ENCODE measurements around the gene UFC1.

UFC1 gene

DNA sequence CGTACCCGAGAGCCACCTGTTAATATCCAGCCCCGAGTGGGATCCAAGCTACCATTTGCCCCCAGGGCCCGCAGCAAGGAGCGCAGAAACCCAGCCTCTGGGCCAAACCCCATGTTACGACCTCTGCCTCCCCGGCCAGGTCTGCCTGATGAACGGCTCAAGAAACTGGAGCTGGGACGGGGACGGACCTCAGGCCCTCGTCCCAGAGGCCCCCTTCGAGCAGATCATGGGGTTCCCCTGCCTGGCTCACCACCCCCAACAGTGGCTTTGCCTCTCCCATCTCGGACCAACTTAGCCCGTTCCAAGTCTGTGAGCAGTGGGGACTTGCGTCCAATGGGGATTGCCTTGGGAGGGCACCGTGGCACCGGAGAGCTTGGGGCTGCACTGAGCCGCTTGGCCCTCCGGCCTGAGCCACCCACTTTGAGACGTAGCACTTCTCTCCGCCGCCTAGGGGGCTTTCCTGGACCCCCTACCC lies 6.9 kb downstream of the UFC1 start:
- 93 to 97% methylated on average over 20 to 22 of the region's 22 CpGs for WGBS, 2 experiments (ENCODE audit: insufficient coverage in 2 of 2)
- Histone ChIP-seq H3K4me1 (ENCODE audit: control insufficient read depth, insufficient read depth, low read length, poor library complexity, severe bottlenecking) (peaks cover 11% of the 10 kb centered on the region), H3K9me3 (ENCODE audit: control insufficient read depth, low read length) (no peaks in the 10 kb centered on the region), H3K36me3 (ENCODE audit: control insufficient read depth, insufficient read depth, low read length) (peaks cover 62% of the 10 kb centered on the region), H3K4me3 (ENCODE audit: extremely low read depth, insufficient read depth, low read length, poor library complexity, severe bottlenecking) (peak overlapping the region; percentile 82), H3K27ac (ENCODE audit: low read depth, low read length, severe bottlenecking) (no peak overlapping the region)

GRCh38 chr1:161161652-161162051 lies 7.9 kb downstream of the UFC1 start:
- 91 to 92% methylated on average over 4 to 5 of the region's 5 CpGs for WGBS, 2 experiments (ENCODE audit: insufficient coverage in 2 of 2)

DNA sequence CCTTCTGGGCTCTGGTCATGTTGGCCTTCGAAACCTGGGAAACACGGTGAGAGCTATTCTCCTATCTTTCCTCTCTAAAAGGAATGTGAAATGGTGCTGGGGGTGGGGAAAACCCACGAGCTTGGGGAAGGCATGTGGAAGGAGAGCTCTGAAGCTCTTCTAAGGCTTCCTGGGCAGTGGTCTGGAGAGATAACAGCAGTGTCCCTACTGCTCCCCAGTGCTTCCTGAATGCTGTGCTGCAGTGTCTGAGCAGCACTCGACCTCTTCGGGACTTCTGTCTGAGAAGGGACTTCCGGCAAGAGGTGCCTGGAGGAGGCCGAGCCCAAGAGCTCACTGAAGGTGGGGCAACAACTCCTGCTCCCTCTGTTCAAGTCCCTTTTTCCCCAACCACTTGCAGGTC lies 8.3 kb downstream of the UFC1 start:
- peaks cover 55% of the 10 kb centered on the region for H3K36me3 ChIP-seq (ENCODE audit: control insufficient read depth, insufficient read depth, low read length)
- 88 to 90% methylated on average over 4 to 5 of the region's 7 CpGs for WGBS, 2 experiments (ENCODE audit: insufficient coverage in 2 of 2)
- H3K4me1 ChIP-seq (ENCODE audit: control insufficient read depth, insufficient read depth, low read length, poor library complexity, severe bottlenecking), result peaks cover 11% of the 10 kb centered on the region
- peak overlapping the region; percentile 31 for H3K27ac ChIP-seq (ENCODE audit: low read depth, low read length, severe bottlenecking)
- no peak overlapping the region for H3K4me3 ChIP-seq (ENCODE audit: extremely low read depth, insufficient read depth, low read length, poor library complexity, severe bottlenecking)
- no peaks in the 10 kb centered on the region for H3K9me3 ChIP-seq (ENCODE audit: control insufficient read depth, low read length)

More at GRCh38 chr1:161161652-161162051, 7.9 kb downstream of the UFC1 start:
- no peaks in the 10 kb centered on the region for H3K9me3 ChIP-seq (ENCODE audit: control insufficient read depth, low read length)
- H3K4me1 ChIP-seq (ENCODE audit: control insufficient read depth, insufficient read depth, low read length, poor library complexity, severe bottlenecking), result peaks cover 11% of the 10 kb centered on the region
- H3K27ac ChIP-seq (ENCODE audit: low read depth, low read length, severe bottlenecking), result peak overlapping the region; percentile 31
- no peak overlapping the region for H3K4me3 ChIP-seq (ENCODE audit: extremely low read depth, insufficient read depth, low read length, poor library complexity, severe bottlenecking)
- H3K36me3 ChIP-seq (ENCODE audit: control insufficient read depth, insufficient read depth, low read length), result peaks cover 59% of the 10 kb centered on the region

- Histone ChIP-seq H3K4me1 (ENCODE audit: control insufficient read depth, insufficient read depth, low read length, poor library complexity, severe bottlenecking) (peaks cover 11% of the 10 kb centered on the region), H3K27ac (ENCODE audit: low read depth, low read length, severe bottlenecking) (no peak overlapping the region), H3K4me3 (ENCODE audit: extremely low read depth, insufficient read depth, low read length, poor library complexity, severe bottlenecking) (no peak overlapping the region), H3K9me3 (ENCODE audit: control insufficient read depth, low read length) (no peaks in the 10 kb centered on the region), H3K36me3 (ENCODE audit: control insufficient read depth, insufficient read depth, low read length) (peaks cover 48% of the 10 kb centered on the region)
- WGBS, 2 experiments (ENCODE audit: insufficient coverage in 2 of 2), result 100% methylated on average over 6 to 8 of the region's 10 CpGs
Measured at GRCh38 chr1:161162806-161163205, 9.0 kb downstream of the UFC1 start.

DNA sequence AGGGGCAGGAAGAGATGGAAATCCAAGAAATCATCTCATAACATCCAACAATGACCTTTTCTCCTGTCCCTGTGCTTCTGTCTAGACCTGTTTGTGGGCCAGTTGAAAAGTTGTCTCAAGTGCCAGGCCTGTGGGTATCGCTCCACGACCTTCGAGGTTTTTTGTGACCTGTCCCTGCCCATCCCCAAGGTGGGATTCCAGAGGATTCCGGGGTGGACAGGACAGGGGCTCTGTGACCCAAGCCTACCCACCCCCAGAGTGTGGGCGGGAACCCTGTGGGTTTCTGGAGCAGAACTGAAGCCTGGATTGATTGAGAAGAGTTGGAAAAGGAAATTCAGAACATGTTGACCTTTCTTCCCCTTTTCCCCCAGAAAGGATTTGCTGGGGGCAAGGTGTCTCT lies 10.0 kb downstream of the UFC1 start:
- Histone ChIP-seq H3K36me3 (ENCODE audit: control insufficient read depth, insufficient read depth, low read length) (peaks cover 42% of the 10 kb centered on the region), H3K9me3 (ENCODE audit: control insufficient read depth, low read length) (no peaks in the 10 kb centered on the region), H3K27ac (ENCODE audit: low read depth, low read length, severe bottlenecking) (no peak overlapping the region), H3K4me1 (ENCODE audit: control insufficient read depth, insufficient read depth, low read length, poor library complexity, severe bottlenecking) (peaks cover 11% of the 10 kb centered on the region), H3K4me3 (ENCODE audit: extremely low read depth, insufficient read depth, low read length, poor library complexity, severe bottlenecking) (no peak overlapping the region)
- WGBS, 2 experiments (ENCODE audit: insufficient coverage in 2 of 2), result 60 to 98% methylated on average over 1 to 5 of the region's 5 CpGs

- Histone ChIP-seq H3K36me3 (ENCODE audit: control insufficient read depth, insufficient read depth, low read length) (peaks cover 50% of the 10 kb centered on the region), H3K27ac (ENCODE audit: low read depth, low read length, severe bottlenecking) (peak overlapping the region; percentile 96), H3K4me3 (ENCODE audit: extremely low read depth, insufficient read depth, low read length, poor library complexity, severe bottlenecking) (peak overlapping the region; percentile 87), H3K4me1 (ENCODE audit: control insufficient read depth, insufficient read depth, low read length, poor library complexity, severe bottlenecking) (peaks cover 10% of the 10 kb centered on the region), H3K9me3 (ENCODE audit: control insufficient read depth, low read length) (no peaks in the 10 kb centered on the region)
- WGBS, 2 experiments (ENCODE audit: insufficient coverage in 2 of 2), result 96% methylated on average over 8 to 10 of the region's 14 CpGs
Measured at GRCh38 chr1:161164901-161165610, 11.3 kb downstream of the UFC1 start.

- 1% methylated on average over 39 to 43 of the region's 54 CpGs for WGBS, 2 experiments (ENCODE audit: insufficient coverage in 2 of 2)
- Histone ChIP-seq H3K4me3 (ENCODE audit: extremely low read depth, insufficient read depth, low read length, poor library complexity, severe bottlenecking) (peak within 1 kb of the TSS; percentile 87), H3K9me3 (ENCODE audit: control insufficient read depth, low read length) (no peaks in the 10 kb centered on the region), H3K27ac (ENCODE audit: low read depth, low read length, severe bottlenecking) (peak within 1 kb of the TSS; percentile 96), H3K36me3 (ENCODE audit: control insufficient read depth, insufficient read depth, low read length) (peaks cover 53% of the 10 kb centered on the region), H3K4me1 (ENCODE audit: control insufficient read depth, insufficient read depth, low read length, poor library complexity, severe bottlenecking) (peaks cover 7% of the 10 kb centered on the region)
Measured at GRCh38 chr1:161165742-161166668, 12.2 kb downstream of the UFC1 start, which contains the start of gene PPOX. Gene PPOX, plus strand, starts transcription at chr1:161166426. Its CDS starts 422 bp downstream, at chr1:161166848.

GRCh38 chr1:161166669-161167548 lies 13.1 kb downstream of the UFC1 start:
- peak overlapping the region; percentile 23 for H3K27ac ChIP-seq (ENCODE audit: low read depth, low read length, severe bottlenecking)
- peak overlapping the region; percentile 87 for H3K4me3 ChIP-seq (ENCODE audit: extremely low read depth, insufficient read depth, low read length, poor library complexity, severe bottlenecking)
- WGBS, 2 experiments (ENCODE audit: insufficient coverage in 2 of 2), result 9 to 11% methylated on average over 25 to 27 of the region's 33 CpGs
- H3K4me1 ChIP-seq (ENCODE audit: control insufficient read depth, insufficient read depth, low read length, poor library complexity, severe bottlenecking), result peaks cover 7% of the 10 kb centered on the region
- H3K9me3 ChIP-seq (ENCODE audit: control insufficient read depth, low read length), result no peaks in the 10 kb centered on the region
- H3K36me3 ChIP-seq (ENCODE audit: control insufficient read depth, insufficient read depth, low read length), result peaks cover 54% of the 10 kb centered on the region

DNA sequence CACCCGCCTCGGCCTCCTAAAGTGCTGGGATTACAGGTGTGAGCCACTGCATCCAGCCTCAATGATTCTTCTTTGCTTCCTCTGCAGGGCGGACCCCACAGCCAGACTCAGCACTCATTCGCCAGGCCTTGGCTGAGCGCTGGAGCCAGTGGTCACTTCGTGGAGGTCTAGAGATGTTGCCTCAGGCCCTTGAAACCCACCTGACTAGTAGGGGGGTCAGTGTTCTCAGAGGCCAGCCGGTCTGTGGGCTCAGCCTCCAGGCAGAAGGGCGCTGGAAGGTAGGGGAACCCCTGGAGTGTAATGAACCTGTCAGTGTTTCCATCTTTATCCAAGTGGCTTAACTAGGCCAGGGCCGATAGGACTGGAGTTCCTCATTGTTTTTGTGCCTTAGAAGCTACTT lies 15.1 kb downstream of the UFC1 start:
- peaks cover 56% of the 10 kb centered on the region for H3K36me3 ChIP-seq (ENCODE audit: control insufficient read depth, insufficient read depth, low read length)
- 90 to 94% methylated on average over 7 of the region's 9 CpGs for WGBS, 2 experiments (ENCODE audit: insufficient coverage in 2 of 2)
- no peak overlapping the region for H3K27ac ChIP-seq (ENCODE audit: low read depth, low read length, severe bottlenecking)
- H3K9me3 ChIP-seq (ENCODE audit: control insufficient read depth, low read length), result no peaks in the 10 kb centered on the region
- no peak overlapping the region for H3K4me3 ChIP-seq (ENCODE audit: extremely low read depth, insufficient read depth, low read length, poor library complexity, severe bottlenecking)
- H3K4me1 ChIP-seq (ENCODE audit: control insufficient read depth, insufficient read depth, low read length, poor library complexity, severe bottlenecking), result peaks cover 7% of the 10 kb centered on the region

GRCh38 chr1:161171191-161171590 lies 17.4 kb downstream of the UFC1 start:
- peaks cover 70% of the 10 kb centered on the region for H3K36me3 ChIP-seq (ENCODE audit: control insufficient read depth, insufficient read depth, low read length)
- 80 to 89% methylated on average over 1 to 2 of the region's 5 CpGs for WGBS, 2 experiments (ENCODE audit: insufficient coverage in 2 of 2)
- no peak overlapping the region for H3K4me3 ChIP-seq (ENCODE audit: extremely low read depth, insufficient read depth, low read length, poor library complexity, severe bottlenecking)
- H3K4me1 ChIP-seq (ENCODE audit: control insufficient read depth, insufficient read depth, low read length, poor library complexity, severe bottlenecking), result peaks cover 2% of the 10 kb centered on the region
- H3K27ac ChIP-seq (ENCODE audit: low read depth, low read length, severe bottlenecking), result no peak overlapping the region
- H3K9me3 ChIP-seq (ENCODE audit: control insufficient read depth, low read length), result no peaks in the 10 kb centered on the region

Data from mesodermal cell (in vitro differentiated cells).